ENCODE results near the gene DHX16.
A peak's percentile ranks its signal among the peaks of the same experiment; 100 is the strongest.

DHX16 gene

GRCh38 chr6:30691208-30691847, 18.5 kb upstream of the DHX16 start:
- peak; percentile 45 for DNase-seq (ENCODE audit: low spot score)

GRCh38 chr6:30690403-30691207, 17.8 kb upstream of the DHX16 start, which contains the start of gene NRM:
Gene NRM (minus strand): TSS chr6:30690984. CDS start chr6:30690974, 10 bp downstream.
- DNase-seq (ENCODE audit: low spot score) = peak; percentile 91

- DNase-seq (ENCODE audit: low spot score) = no peak
Observed at GRCh38 chr6:30689985-30690384, 17.2 kb upstream of the DHX16 start.

GRCh38 chr6:30689022-30689865, 16.4 kb upstream of the DHX16 start:
- DNase-seq (ENCODE audit: low spot score) = no peak

GRCh38 chr6:30688569-30688968, 15.8 kb upstream of the DHX16 start:
- DNase-seq (ENCODE audit: low spot score) = no peak

GRCh38 chr6:30687659-30688431, 15.0 kb upstream of the DHX16 start:
- peak; percentile 42 for DNase-seq (ENCODE audit: low spot score)

- DNase-seq (ENCODE audit: low spot score) = peak; percentile 80
Observed at GRCh38 chr6:30686908-30687658, 14.3 kb upstream of the DHX16 start.

GRCh38 chr6:30686009-30686907, 13.5 kb upstream of the DHX16 start, which contains the start of gene PPP1R18:
Gene PPP1R18 (minus strand): TSS chr6:30686645. CDS start chr6:30686018, 627 bp downstream.
- peak; percentile 44 for DNase-seq (ENCODE audit: low spot score)

- DNase-seq (ENCODE audit: low spot score) = no peak
Observed at GRCh38 chr6:30685157-30686008, 12.6 kb upstream of the DHX16 start.

- no peak for DNase-seq (ENCODE audit: low spot score)
Observed at GRCh38 chr6:30684386-30685156, 11.8 kb upstream of the DHX16 start.

GRCh38 chr6:30683980-30684338, 11.2 kb upstream of the DHX16 start:
- DNase-seq (ENCODE audit: low spot score) = no peak

- DNase-seq (ENCODE audit: low spot score) = no peak
Observed at GRCh38 chr6:30683183-30683979, 10.6 kb upstream of the DHX16 start.

GRCh38 chr6:30682143-30683117, 9.6 kb upstream of the DHX16 start:
- no peak for DNase-seq (ENCODE audit: low spot score)

GRCh38 chr6:30681766-30682142, 8.9 kb upstream of the DHX16 start:
- DNase-seq (ENCODE audit: low spot score) = no peak

GRCh38 chr6:30679765-30680535, 7.1 kb upstream of the DHX16 start:
- peak; percentile 44 for DNase-seq (ENCODE audit: low spot score)

Measured in cerebellar cortex (tissue), 1 donor.